HEK293 (cell line): Measurements from ENCODE around the gene APOL4.

Experiments
- CTCF ChIA-PET: fragments of 350-600 bp; formaldehyde crosslinking; extraction: SDS; loops from one replicate; lab custom pipeline; 2021; ENCODE audit warnings: antibody characterized with exemption; lab: Yijun Ruan, JAX
- POLR2A ChIA-PET: fragments of 300-600 bp; formaldehyde crosslinking; extraction: SDS; loops from one replicate; lab custom pipeline; 2020; ENCODE audit warnings: antibody characterized with exemption, inconsistent platforms; lab: Yijun Ruan, JAX
- H3K27ac ChIP-seq: fragments of 200-500 bp; sonication (Bioruptor generic); 2 replicates; pipeline ENCODE4 v1.5.1; 2014; ENCODE audit warnings: low read depth, low read length, control low read depth, inconsistent platforms; ENCODE audit errors: extremely low read depth
- H3K36me3 ChIP-seq, 2 experiments: fragments of 200-500 bp in 1 of 2; sonication (Bioruptor generic) in 1 of 2; 1 replicate in 1 of 2; 2 replicates in 1 of 2; pipeline ENCODE4 v1.5.1; 2014 to 2017; ENCODE audit warnings: inconsistent platforms in 2 of 2, low read length in 2 of 2; ENCODE audit not compliant: control insufficient read depth in 2 of 2, insufficient read depth in 1 of 2
- H3K4me1 ChIP-seq: fragments of 200-500 bp; sonication (Bioruptor generic); 2 replicates; pipeline ENCODE4 v1.5.1; 2014; ENCODE audit warnings: mild to moderate bottlenecking, low read length, inconsistent platforms; ENCODE audit not compliant: control insufficient read depth, insufficient read depth
- H3K4me3 ChIP-seq: 2 replicates; pipeline ENCODE4 v1.5.1; 2011; ENCODE audit warnings: low read depth, mild to moderate bottlenecking, control low read depth, low read length, moderate library complexity
- H3K9me3 ChIP-seq: fragments of 200-500 bp; sonication (Bioruptor generic); 2 replicates; pipeline ENCODE4 v1.5.1; 2014; ENCODE audit warnings: low read depth, low read length, inconsistent platforms; ENCODE audit not compliant: control insufficient read depth, insufficient read depth
- BCL11B ChIP-seq: fragments of 450-650 bp; formaldehyde crosslinking; IDR thresholded peaks from 2 replicates; pipeline ENCODE4 v1.5.1; 2016; ENCODE audit warnings: low read depth, missing biosample characterization, missing genetic modification characterization
- PRDM6 ChIP-seq: fragments of 450-650 bp; formaldehyde crosslinking; IDR thresholded peaks from 2 replicates; pipeline ENCODE4 v1.5.1; 2017; ENCODE audit warnings: missing biosample characterization, missing genetic modification characterization
- ZBTB6 ChIP-seq: fragments of 450-650 bp; formaldehyde crosslinking; IDR thresholded peaks from 2 replicates; pipeline ENCODE4 v1.5.1; 2017; ENCODE audit warnings: missing biosample characterization, missing genetic modification characterization
- ZNF155 ChIP-seq: fragments of 450-650 bp; formaldehyde crosslinking; IDR thresholded peaks from 2 replicates; pipeline ENCODE4 v1.5.1; 2016; ENCODE audit warnings: missing biosample characterization, missing genetic modification characterization
- ZNF23 ChIP-seq: fragments of 450-650 bp; formaldehyde crosslinking; IDR thresholded peaks from 2 replicates; pipeline ENCODE4 v1.5.1; 2016; ENCODE audit warnings: missing biosample characterization, missing genetic modification characterization, borderline replicate concordance
- ZNF311 ChIP-seq: fragments of 450-650 bp; formaldehyde crosslinking; IDR thresholded peaks from 2 replicates; pipeline ENCODE4 v1.5.1; 2017; ENCODE audit warnings: missing biosample characterization, missing genetic modification characterization, borderline replicate concordance
- ZNF354C ChIP-seq: fragments of 450-650 bp; formaldehyde crosslinking; IDR thresholded peaks from 2 replicates; pipeline ENCODE4 v1.5.1; 2016; ENCODE audit warnings: missing biosample characterization, missing genetic modification characterization, low read depth, borderline replicate concordance
- ZNF529 ChIP-seq: fragments of 450-650 bp; formaldehyde crosslinking; IDR thresholded peaks from 2 replicates; pipeline ENCODE4 v1.5.1; 2017; ENCODE audit warnings: missing genetic modification characterization, missing biosample characterization; ENCODE audit not compliant: insufficient replicate concordance
- ZNF585B ChIP-seq: fragments of 450-650 bp; formaldehyde crosslinking; IDR thresholded peaks from 2 replicates; pipeline ENCODE4 v1.5.1; 2016; ENCODE audit warnings: missing biosample characterization, missing genetic modification characterization
- ZNF664 ChIP-seq: fragments of 450-650 bp; formaldehyde crosslinking; IDR thresholded peaks from 2 replicates; pipeline ENCODE4 v1.5.1; 2016; ENCODE audit warnings: missing biosample characterization, missing genetic modification characterization
- ZNF747 ChIP-seq: fragments of 450-650 bp; formaldehyde crosslinking; IDR thresholded peaks from 2 replicates; pipeline ENCODE4 v1.5.1; 2016; ENCODE audit warnings: missing biosample characterization, missing genetic modification characterization
- ZNF843 ChIP-seq: fragments of 450-650 bp; formaldehyde crosslinking; IDR thresholded peaks from 2 replicates; pipeline ENCODE4 v1.5.1; 2016; ENCODE audit warnings: missing biosample characterization, missing genetic modification characterization
- TF ChIP-seq, protein P1 (sequence below): fragments of 450-650 bp; IDR thresholded peaks from 2 replicates; pipeline ENCODE4 v1.5.1; 2018; ENCODE audit warnings: missing biosample characterization, missing genetic modification characterization
- TF ChIP-seq, protein P2 (sequence below): fragments of 450-650 bp; formaldehyde crosslinking; IDR thresholded peaks from 2 replicates; pipeline ENCODE4 v1.5.1; 2016; ENCODE audit warnings: missing biosample characterization, missing genetic modification characterization, low read depth

Gene APOL4

GRCh38 chr22:36237462-36238372 lies 36.1 kb upstream of the APOL4 start (continued):
- 0 out of 2 replicates have a peak, but pooled peaks have one; percentile 41 for TF ChIP-seq PRDM6 (tag by site-specific recombination)
- TF ChIP-seq, all 188 proteins: peak for 4

GRCh38 chr22:36236388-36237319 lies 35.0 kb upstream of the APOL4 start:
- no peak for TF ChIP-seq ZNF311 (tag by site-specific recombination)
- TF ChIP-seq, protein P1, sequence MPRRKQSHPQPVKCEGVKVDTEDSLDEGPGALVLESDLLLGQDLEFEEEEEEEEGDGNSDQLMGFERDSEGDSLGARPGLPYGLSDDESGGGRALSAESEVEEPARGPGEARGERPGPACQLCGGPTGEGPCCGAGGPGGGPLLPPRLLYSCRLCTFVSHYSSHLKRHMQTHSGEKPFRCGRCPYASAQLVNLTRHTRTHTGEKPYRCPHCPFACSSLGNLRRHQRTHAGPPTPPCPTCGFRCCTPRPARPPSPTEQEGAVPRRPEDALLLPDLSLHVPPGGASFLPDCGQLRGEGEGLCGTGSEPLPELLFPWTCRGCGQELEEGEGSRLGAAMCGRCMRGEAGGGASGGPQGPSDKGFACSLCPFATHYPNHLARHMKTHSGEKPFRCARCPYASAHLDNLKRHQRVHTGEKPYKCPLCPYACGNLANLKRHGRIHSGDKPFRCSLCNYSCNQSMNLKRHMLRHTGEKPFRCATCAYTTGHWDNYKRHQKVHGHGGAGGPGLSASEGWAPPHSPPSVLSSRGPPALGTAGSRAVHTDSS: no peak
- TF ChIP-seq, protein P2, sequence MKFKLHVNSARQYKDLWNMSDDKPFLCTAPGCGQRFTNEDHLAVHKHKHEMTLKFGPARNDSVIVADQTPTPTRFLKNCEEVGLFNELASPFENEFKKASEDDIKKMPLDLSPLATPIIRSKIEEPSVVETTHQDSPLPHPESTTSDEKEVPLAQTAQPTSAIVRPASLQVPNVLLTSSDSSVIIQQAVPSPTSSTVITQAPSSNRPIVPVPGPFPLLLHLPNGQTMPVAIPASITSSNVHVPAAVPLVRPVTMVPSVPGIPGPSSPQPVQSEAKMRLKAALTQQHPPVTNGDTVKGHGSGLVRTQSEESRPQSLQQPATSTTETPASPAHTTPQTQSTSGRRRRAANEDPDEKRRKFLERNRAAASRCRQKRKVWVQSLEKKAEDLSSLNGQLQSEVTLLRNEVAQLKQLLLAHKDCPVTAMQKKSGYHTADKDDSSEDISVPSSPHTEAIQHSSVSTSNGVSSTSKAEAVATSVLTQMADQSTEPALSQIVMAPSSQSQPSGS (tag by site-specific recombination): no peak
- TF ChIP-seq ZNF664 (tag by site-specific recombination): no peak
- no peak for TF ChIP-seq ZNF585B
- TF ChIP-seq ZNF747 (tag by site-specific recombination): no peak
- TF ChIP-seq ZNF354C (tag by site-specific recombination): no peak
- TF ChIP-seq ZNF23 (tag by site-specific recombination): no peak
- no peak for TF ChIP-seq BCL11B (tag by site-specific recombination)
- no peak for TF ChIP-seq ZNF155 (tag by site-specific recombination)
- no peak for TF ChIP-seq ZNF529 (tag by site-specific recombination)
- no peak for TF ChIP-seq ZBTB6 (tag by site-specific recombination)
- no peak for TF ChIP-seq ZNF843 (tag by site-specific recombination)
- ChIA-PET CTCF (interaction anchor here (0.6 to 3.1 kb wide), 5 partner anchors 25 to 250 kb away, joined by 3 to 13 read pairs (median 3); no protein-coding TSS in a partner anchor), POLR2A (interaction anchor here (1.4 kb wide), 1 partner anchor 16 kb away, joined by 3 read pairs; no protein-coding TSS in a partner anchor)
- Histone ChIP-seq H3K4me1 (peaks cover 9% of the 10 kb centered on the region), H3K27ac (no peak overlapping the region), H3K36me3 (peaks cover 0 to 38% of the 10 kb centered on the region in 2 experiments; a peak in 1 of 3 replicates), H3K9me3 (no peaks in the 10 kb centered on the region), H3K4me3 (no peak overlapping the region)
